HG03558 (cell line): ENCODE measurements around the gene CFAP299.
"Not testable (repeated sequence)": the region's sequence is repeated elsewhere in the genome, so short reads cannot be mapped to it uniquely, and the experiment has no call there.

Source experiments
- ATAC-seq: cut with Tn5 transposase; IDR thresholded peaks from one replicate; pipeline ENCODE4 v1.9.1; 2021; ENCODE audit warnings: moderate number of reproducible peaks; ENCODE audit not compliant: unreplicated experiment; ENCODE audit errors: extremely low read depth

CFAP299 gene

GRCh38 chr4:80790152-80790551 lies 454.6 kb downstream of the CFAP299 start:
- no peak for ATAC-seq

GRCh38 chr4:80793660-80794059 lies 458.1 kb downstream of the CFAP299 start:
- not testable (repeated sequence) for ATAC-seq

- no peak for ATAC-seq
Observed at GRCh38 chr4:80798082-80798481, 462.6 kb downstream of the CFAP299 start.

GRCh38 chr4:80800719-80801118 lies 465.2 kb downstream of the CFAP299 start:
- not testable (repeated sequence) for ATAC-seq

- no peak for ATAC-seq
Observed at GRCh38 chr4:80803337-80803736, 467.8 kb downstream of the CFAP299 start.

GRCh38 chr4:80806472-80806871 lies 470.9 kb downstream of the CFAP299 start:
- ATAC-seq: no peak

GRCh38 chr4:80809039-80809729 lies 473.7 kb downstream of the CFAP299 start:
- no peak for ATAC-seq

GRCh38 chr4:80811406-80811805 lies 475.9 kb downstream of the CFAP299 start:
- no peak for ATAC-seq

- no peak for ATAC-seq
Observed at GRCh38 chr4:80812145-80812544, 476.6 kb downstream of the CFAP299 start.

- no peak for ATAC-seq
Observed at GRCh38 chr4:80814266-80814665, 478.7 kb downstream of the CFAP299 start.

GRCh38 chr4:80831383-80832361 lies 496.1 kb downstream of the CFAP299 start:
- no peak for ATAC-seq

- ATAC-seq: no peak
Observed at GRCh38 chr4:80839281-80839680, 503.8 kb downstream of the CFAP299 start.

- ATAC-seq: no peak
Observed at GRCh38 chr4:80839792-80840191, 504.3 kb downstream of the CFAP299 start.

- no peak for ATAC-seq
Observed at GRCh38 chr4:80840396-80840795, 504.9 kb downstream of the CFAP299 start.

- ATAC-seq: no peak
Observed at GRCh38 chr4:80841587-80842281, 506.2 kb downstream of the CFAP299 start.

GRCh38 chr4:80846210-80846609 lies 510.7 kb downstream of the CFAP299 start:
- no peak for ATAC-seq

- ATAC-seq: no peak
Observed at GRCh38 chr4:80852061-80852460, 516.5 kb downstream of the CFAP299 start.

- ATAC-seq: no peak
Observed at GRCh38 chr4:80873571-80873970, 538.0 kb downstream of the CFAP299 start.

GRCh38 chr4:80874979-80875378 lies 539.4 kb downstream of the CFAP299 start:
- ATAC-seq: no peak

GRCh38 chr4:80875642-80876041 lies 540.1 kb downstream of the CFAP299 start:
- ATAC-seq: peak; percentile 89

GRCh38 chr4:80876810-80877209 lies 541.3 kb downstream of the CFAP299 start:
- peak; percentile 57 for ATAC-seq
